G401.6 (cell line): ENCODE data around the gene PACS2.
A peak's percentile ranks its signal among the peaks of the same experiment; 100 is the strongest.
"Not testable (repeated sequence)": the region's sequence is repeated elsewhere in the genome, so short reads cannot be mapped to it uniquely, and the experiment has no call there.

Source experiments
- FAIRE-seq: peaks from 2 replicates; lab custom pipeline; 2012; peaks lifted over from hg19 to GRCh38; lab: Jason Lieb, UNC

PACS2 gene

GRCh38 chr14:105288936-105289335 is 25.6 kb upstream of the PACS2 start:
- FAIRE-seq, result not testable (repeated sequence)

- FAIRE-seq, result no peak
These were observed 23.8 kb upstream of the PACS2 start for GRCh38 chr14:105290621-105291346.

GRCh38 chr14:105292826-105293711 is 21.5 kb upstream of the PACS2 start:
- no peak for FAIRE-seq

GRCh38 chr14:105294142-105294597 is 20.4 kb upstream of the PACS2 start:
- no peak for FAIRE-seq

GRCh38 chr14:105297311-105297710 is 17.2 kb upstream of the PACS2 start:
- FAIRE-seq, result not testable (repeated sequence)

GRCh38 chr14:105299654-105300541 is 14.7 kb upstream of the PACS2 start:
- no peak for FAIRE-seq

GRCh38 chr14:105300542-105301102 is 13.9 kb upstream of the PACS2 start, which contains the start of gene BRF1:
TSS of gene BRF1 (minus strand) at chr14:105301001. CDS start at chr14:105300629, 372 bp downstream.
- FAIRE-seq, result no peak

- peak; percentile 69 for FAIRE-seq
These were observed 13.2 kb upstream of the PACS2 start for GRCh38 chr14:105301103-105301914.

GRCh38 chr14:105301915-105302249 is 12.7 kb upstream of the PACS2 start:
- not testable (repeated sequence) for FAIRE-seq

GRCh38 chr14:105303949-105304348 is 10.6 kb upstream of the PACS2 start:
- FAIRE-seq, result no peak

GRCh38 chr14:105304565-105304964 is 10.0 kb upstream of the PACS2 start:
- FAIRE-seq, result no peak

GRCh38 chr14:105305345-105305744 is 9.2 kb upstream of the PACS2 start:
- no peak for FAIRE-seq

GRCh38 chr14:105305791-105306190 is 8.8 kb upstream of the PACS2 start:
- no peak for FAIRE-seq

- FAIRE-seq, result no peak
These were observed 7.4 kb upstream of the PACS2 start for GRCh38 chr14:105307052-105307727.

- FAIRE-seq, result no peak
These were observed 5.2 kb upstream of the PACS2 start for GRCh38 chr14:105309371-105309770.

GRCh38 chr14:105311838-105312237 is 2.7 kb upstream of the PACS2 start:
- no peak for FAIRE-seq

- FAIRE-seq, result no peak
These were observed 1.6 kb upstream of the PACS2 start for GRCh38 chr14:105312973-105313372.

GRCh38 chr14:105313381-105314286 is 914 bp upstream of the PACS2 start:
- no peak for FAIRE-seq

GRCh38 chr14:105315211-105315721 is 718 bp downstream of the PACS2 start:
- no peak for FAIRE-seq
